Breast epithelium (tissue), 3 donors: ENCODE measurements around the gene COL25A1.

Source experiments
- CTCF ChIP-seq, 3 donors: fragments of 450-650 bp; IDR thresholded peaks; one replicate each; pipeline ENCODE4 v1.5.1; 2016 to 2017; ENCODE audit warnings: antibody characterized with exemption in 3 of 3, mild to moderate bottlenecking in 3 of 3, moderate library complexity in 3 of 3
- POLR2A ChIP-seq: fragments of 450-650 bp; IDR thresholded peaks from one replicate; pipeline ENCODE4 v1.6.1; 2016; ENCODE audit warnings: antibody characterized with exemption, mild to moderate bottlenecking, moderate library complexity
- POLR2AphosphoS5 ChIP-seq, 3 donors: sonication (generic); formaldehyde crosslinking; IDR thresholded peaks; one replicate each; pipeline ENCODE4 v1.6.1; 2017; ENCODE audit warnings: antibody characterized with exemption in 3 of 3

GRCh38 chr4:109154424-109154823, 148.0 kb downstream of the COL25A1 start:
- TF ChIP-seq CTCF (IDR thresholded peaks at IDR 0.05): no peak
- TF ChIP-seq POLR2A: no peak
- no peak for TF ChIP-seq POLR2AphosphoS5 (IDR thresholded peaks at IDR 0.05)
